GM13976 (cell line): ENCODE data around the gene NUP62.

Experiments
- DNase-seq: peaks from one replicate; pipeline ENCODE4 v3.0.0; 2012; ENCODE audit warnings: low spot score
- in situ Hi-C: fragments of 300-500 bp; cut with MboI; formaldehyde crosslinking; loops from one replicate; pipeline ENCODE4 v1.12.0; 2022; ENCODE audit warnings: low sequenced_read_pairs, mixed read lengths, inconsistent platforms; ENCODE audit not compliant: unreplicated experiment
- TF ChIP-seq, protein P1 (sequence below): IDR thresholded peaks from 2 replicates; pipeline ENCODE4 v1.5.1; 2012; ENCODE audit warnings: borderline replicate concordance, mild to moderate bottlenecking; ENCODE audit not compliant: insufficient read depth; ENCODE audit errors: extremely low read depth, missing control alignments, control extremely low read depth

Gene NUP62

DNA sequence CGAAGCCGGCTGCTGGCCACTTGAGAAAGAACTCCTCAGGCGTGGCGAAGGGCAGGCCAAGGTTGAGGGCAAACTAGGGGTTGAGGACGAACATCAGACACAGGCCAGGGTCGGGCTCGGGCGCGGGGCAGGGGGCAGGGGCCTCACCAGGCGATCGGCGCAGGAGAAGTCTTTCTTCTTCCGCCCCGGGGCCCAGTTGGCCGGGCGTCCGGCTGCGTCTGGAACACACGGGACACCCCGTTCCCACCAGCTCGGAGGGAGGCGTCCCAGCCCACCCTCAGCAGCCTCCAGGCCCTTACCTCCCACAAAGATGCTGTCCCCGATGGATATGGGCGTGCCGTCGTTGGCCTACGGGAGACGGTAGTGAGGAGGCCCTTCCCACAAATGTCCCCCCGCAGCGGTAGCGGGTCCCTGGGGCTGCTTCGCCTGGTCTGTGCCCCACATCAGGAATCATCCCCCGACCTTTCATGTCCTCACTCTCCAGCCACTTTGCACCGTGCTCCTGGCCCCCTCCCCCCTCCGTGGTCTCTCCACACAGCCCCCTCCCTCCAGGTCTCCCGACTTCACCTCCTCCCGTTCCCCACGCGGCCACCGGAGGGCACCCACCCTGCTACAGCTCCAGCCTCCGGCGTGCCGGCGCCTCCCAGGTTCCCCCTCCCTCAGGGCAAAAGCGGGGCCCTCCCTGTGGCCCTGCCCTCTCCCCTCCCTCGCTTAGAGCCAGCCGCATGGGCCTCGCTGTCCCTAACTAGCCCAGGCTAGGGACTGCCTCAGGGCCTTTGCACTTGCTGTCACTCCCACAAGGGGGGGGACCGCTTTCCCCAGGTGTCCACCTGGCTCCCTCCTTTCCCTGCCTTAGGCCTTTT is 66.7 kb downstream of the NUP62 start:
- in situ Hi-C loops, result no loop called here
- no peak for DNase-seq
- TF ChIP-seq, protein P1, sequence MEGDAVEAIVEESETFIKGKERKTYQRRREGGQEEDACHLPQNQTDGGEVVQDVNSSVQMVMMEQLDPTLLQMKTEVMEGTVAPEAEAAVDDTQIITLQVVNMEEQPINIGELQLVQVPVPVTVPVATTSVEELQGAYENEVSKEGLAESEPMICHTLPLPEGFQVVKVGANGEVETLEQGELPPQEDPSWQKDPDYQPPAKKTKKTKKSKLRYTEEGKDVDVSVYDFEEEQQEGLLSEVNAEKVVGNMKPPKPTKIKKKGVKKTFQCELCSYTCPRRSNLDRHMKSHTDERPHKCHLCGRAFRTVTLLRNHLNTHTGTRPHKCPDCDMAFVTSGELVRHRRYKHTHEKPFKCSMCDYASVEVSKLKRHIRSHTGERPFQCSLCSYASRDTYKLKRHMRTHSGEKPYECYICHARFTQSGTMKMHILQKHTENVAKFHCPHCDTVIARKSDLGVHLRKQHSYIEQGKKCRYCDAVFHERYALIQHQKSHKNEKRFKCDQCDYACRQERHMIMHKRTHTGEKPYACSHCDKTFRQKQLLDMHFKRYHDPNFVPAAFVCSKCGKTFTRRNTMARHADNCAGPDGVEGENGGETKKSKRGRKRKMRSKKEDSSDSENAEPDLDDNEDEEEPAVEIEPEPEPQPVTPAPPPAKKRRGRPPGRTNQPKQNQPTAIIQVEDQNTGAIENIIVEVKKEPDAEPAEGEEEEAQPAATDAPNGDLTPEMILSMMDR, result no peak

DNA sequence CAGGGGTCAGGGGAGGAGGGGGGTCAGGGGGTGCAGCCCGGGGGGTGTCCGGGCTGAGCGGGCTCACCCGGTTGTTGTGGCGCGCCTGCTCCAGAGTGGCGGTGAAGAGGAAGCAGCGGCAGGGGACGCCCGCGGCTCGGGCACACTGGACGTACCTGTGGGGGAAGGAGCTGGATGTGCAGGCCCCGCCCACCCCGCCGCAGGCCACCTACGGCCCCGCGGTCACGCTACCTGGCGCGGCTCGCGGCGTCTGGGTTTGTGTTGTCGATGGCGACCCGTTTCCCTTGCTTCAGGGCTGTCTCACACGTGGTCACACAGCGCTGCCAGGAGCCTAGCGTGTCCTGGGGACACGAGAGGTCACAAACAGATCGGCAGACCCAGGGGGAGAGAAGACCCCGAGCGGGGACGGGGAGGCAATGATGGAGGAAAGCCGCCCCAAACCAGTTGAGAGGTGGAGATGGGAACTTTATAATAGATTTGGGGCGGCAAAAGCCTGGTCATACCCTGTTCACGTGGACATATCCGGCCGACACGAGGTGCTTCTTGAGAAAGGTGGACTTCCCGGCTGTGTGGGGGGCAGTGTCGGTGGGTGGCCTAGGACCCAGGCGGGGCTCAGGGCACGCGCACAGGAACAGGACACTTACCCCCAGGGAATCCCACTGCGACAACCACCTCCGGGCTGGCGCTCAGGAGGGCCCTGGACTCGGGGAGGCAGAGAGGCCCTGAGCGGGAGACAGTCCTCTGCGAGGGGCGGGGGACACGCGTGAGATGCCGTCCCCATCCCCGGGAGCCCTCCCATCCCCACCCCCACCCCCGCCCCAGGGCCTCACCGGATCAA is 67.5 kb downstream of the NUP62 start:
- in situ Hi-C loops, result no loop called here
- DNase-seq, result no peak
- TF ChIP-seq, protein P1, result no peak

DNA sequence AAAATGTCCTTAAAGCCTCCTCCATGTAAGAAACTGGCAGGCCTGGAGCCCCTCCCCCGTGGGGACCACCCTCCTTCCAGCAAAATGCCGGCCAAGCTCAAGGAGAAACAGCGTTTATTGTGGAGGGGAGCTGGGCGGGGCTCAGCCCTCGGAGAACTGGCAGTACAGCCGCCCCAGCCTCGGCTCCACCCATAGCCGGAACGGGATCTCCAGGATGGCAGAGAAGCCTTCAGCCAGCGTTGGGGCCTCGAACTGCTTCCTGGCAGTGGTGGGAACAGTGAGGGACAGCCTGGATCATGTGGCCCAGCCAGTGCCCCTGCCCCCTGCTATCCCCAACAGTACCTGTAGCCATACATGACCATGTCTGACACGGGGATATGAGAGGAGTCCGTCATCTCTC is 68.2 kb downstream of the NUP62 start:
- TF ChIP-seq, protein P1, result no peak
- in situ Hi-C loops, result no loop called here

DNA sequence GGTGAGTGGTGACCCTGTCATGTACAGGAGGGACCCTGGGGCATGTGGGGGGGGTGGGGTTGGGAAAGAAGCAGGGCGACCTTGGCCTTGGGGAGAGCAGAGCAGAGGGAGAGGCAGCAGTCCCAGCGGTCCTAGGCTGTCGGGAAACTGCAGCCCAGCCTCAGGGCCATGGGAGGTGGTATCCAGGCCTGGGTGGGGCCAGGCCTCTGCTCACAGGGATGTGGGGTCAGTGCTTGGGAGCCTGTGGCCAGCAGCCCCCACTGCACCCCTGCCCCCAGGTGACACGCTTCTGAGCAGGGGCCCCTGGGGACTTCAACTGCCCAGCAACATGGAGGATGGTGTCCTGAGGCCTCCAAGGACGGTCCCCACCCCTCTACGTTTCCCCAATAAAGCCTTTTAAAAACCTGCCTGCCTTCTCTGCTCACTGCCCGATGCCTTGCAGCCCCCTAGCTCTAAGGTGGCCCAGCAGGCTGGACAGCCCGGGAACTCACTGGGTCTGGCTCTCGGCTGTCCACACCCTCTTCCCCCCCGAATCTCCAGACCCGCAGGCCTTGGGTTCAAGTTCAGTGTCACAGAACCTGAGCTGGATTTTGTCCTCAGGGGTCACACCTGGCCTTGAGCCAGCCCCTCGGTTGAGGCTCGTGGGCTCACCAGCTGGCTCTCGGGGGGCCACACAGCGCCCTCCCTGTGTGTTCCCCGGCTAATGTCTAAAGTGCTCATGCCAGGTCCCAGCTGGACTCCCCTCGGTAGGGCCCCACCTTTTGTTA is 68.8 kb downstream of the NUP62 start:
- in situ Hi-C loops, result no loop called here
- DNase-seq, result no peak
- TF ChIP-seq, protein P1, result no peak

More for the DNA sequence above, 68.2 kb downstream of the NUP62 start:
- no peak for DNase-seq

DNA sequence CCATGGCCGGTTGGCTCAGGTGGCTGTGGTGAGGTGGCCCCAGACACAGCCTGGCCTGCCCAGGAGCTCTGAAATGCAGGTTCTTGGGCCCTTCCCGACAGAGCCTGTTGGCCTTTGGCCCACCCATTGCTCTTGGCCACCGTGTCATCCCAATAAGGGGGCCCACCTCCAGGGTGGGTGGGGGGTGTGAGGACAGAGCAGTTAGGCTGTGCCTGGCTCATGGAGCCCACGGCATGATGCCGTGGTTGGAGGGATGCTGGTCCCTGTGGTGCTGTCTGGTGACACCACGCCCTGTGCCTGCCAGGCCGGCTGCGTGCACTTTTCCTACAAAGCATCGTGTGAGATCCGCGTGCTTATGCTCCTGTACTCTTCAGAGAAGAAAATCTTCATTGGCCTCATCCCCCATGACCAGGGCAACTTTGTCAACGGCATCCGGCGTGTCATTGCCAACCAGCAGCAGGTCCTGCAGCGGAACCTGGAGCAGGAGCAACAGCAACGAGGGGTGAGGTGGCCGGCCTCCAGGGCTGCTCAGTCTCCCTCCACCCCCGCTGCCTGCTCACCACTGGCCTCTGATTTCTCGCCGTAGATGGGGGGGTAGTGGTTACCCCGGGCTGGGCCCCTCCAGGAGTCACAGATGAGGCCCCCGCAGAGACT is 69.5 kb downstream of the NUP62 start:
- TF ChIP-seq, protein P1, result no peak
- DNase-seq, result no peak
- in situ Hi-C loops, result no loop called here
